Kidney (tissue), 14 donors: ENCODE data around the gene ERG28. TPM values are rescaled to one million over a fixed set of nuclear protein-coding genes. Genes with fewer than 3 reads are reported as not detected.
A peak's percentile ranks its signal among the peaks of the same experiment; 100 is the strongest.

Experiments used
- DNase-seq, 5 donors: peaks; one replicate each; pipeline ENCODE4 v3.0.0-alpha.2; 2013 to 2020
- FAIRE-seq: peaks from 2 replicates; lab custom pipeline; 2012; peaks lifted over from hg19 to GRCh38; lab: Jason Lieb, UNC
- H3K27ac ChIP-seq, 2 donors: one replicate each; pipeline ENCODE4 v1.7.0; 2013; ENCODE audit warnings: low read depth in 2 of 2, low read length in 2 of 2, inconsistent platforms in 1 of 2
- H3K27me3 ChIP-seq: one replicate; pipeline ENCODE4 v1.7.1; 2013; ENCODE audit warnings: low read length, inconsistent platforms; ENCODE audit not compliant: control insufficient read depth, insufficient read depth
- H3K36me3 ChIP-seq, 3 donors: one replicate each; pipeline versions ENCODE4 v1.7.0 to v1.7.1; 2013; ENCODE audit warnings: low read length in 3 of 3, control low read depth in 1 of 3, inconsistent platforms in 1 of 3; ENCODE audit not compliant: insufficient read depth in 3 of 3, control insufficient read depth in 2 of 3
- H3K4me1 ChIP-seq, 3 donors: one replicate each; pipeline versions ENCODE4 v1.7.0 to v1.7.1; 2013; ENCODE audit warnings: low read length in 3 of 3, inconsistent platforms in 1 of 3, low read depth in 1 of 3; ENCODE audit not compliant: control insufficient read depth in 2 of 3, insufficient read depth in 2 of 3
- H3K4me3 ChIP-seq, 3 donors: one replicate each; pipeline versions ENCODE4 v1.7.0 to v1.8.1; 2013; ENCODE audit warnings: low read length in 3 of 3, control low read depth in 1 of 3, inconsistent platforms in 1 of 3
- H3K9ac ChIP-seq, 3 donors: one replicate each; pipeline versions ENCODE4 v1.7.0 to v1.7.1; 2013; ENCODE audit warnings: low read length in 3 of 3, control low read depth in 1 of 3, inconsistent platforms in 1 of 3
- H3K9me3 ChIP-seq, 3 donors: one replicate each; pipeline versions ENCODE4 v1.7.0 to v1.7.1; 2013; ENCODE audit warnings: low read length in 3 of 3, control low read depth in 1 of 3, inconsistent platforms in 1 of 3; ENCODE audit not compliant: control insufficient read depth in 2 of 3, insufficient read depth in 1 of 3
- CTCF ChIP-seq: IDR thresholded peaks from 3 replicates; pipeline ENCODE4 v1.5.1; 2012; ENCODE audit warnings: mild to moderate bottlenecking, moderate library complexity, borderline replicate concordance; ENCODE audit not compliant: insufficient read depth; ENCODE audit errors: extremely low read depth
- intact Hi-C: fragments of 100-400 bp; cut with DNase I; formaldehyde crosslinking; loops from one replicate; pipeline ENCODE4 v1.11.1; 2022
- polyA plus RNA-seq: library from polyadenylated mRNA; stranded (reverse); fragments of 350-450 nt; fragmentation: Illumina TruSeq; extraction: RNeasy Lipid Tissue Mini Kit (QIAGEN cat#74804); gene quantifications from one replicate; pipeline ENCODE4 v1.2.3, GENCODE V29; 2014; ENCODE audit warnings: low read depth, low replicate concordance; ENCODE audit not compliant: insufficient read depth
- total RNA-seq: library from RNA; stranded (reverse); fragmentation: NEBNext Ultra II Directional; extraction: Animal tissue kit (Norgen Biotek cat#: 25700); gene quantifications from one replicate; pipeline ENCODE4 v1.2.1, GENCODE V29; 2021
- donor health status: control.
- donor health status: control.
- donor health status: control.
- donor health status: control.
- donor health status: control.
- donor health status: DM: yes; HTN: yes; CAD: no.
- donor health status: Normal renal cell carcinoma (clear cell type).

ERG28 gene
- total and polyA plus RNA-seq, 2 donors from 2014 or later: 17.9 to 34.8 TPM

- no peaks in the 10 kb centered on the region for H3K36me3 ChIP-seq
- no peak overlapping the region for H3K4me3 ChIP-seq
- no peak for FAIRE-seq
- peaks cover 0 to 13% (median 11%) of the 10 kb centered on the region in 3 donors for H3K4me1 ChIP-seq
- no peak for TF ChIP-seq CTCF
- no peak overlapping the region for H3K27ac ChIP-seq
- intact Hi-C loops: no loop called here
- no peak overlapping the region for H3K9ac ChIP-seq
- H3K9me3 ChIP-seq: no peaks in the 10 kb centered on the region
- DNase-seq: peak in 1 of 5 donors; percentile 81
- no peaks in the 10 kb centered on the region for H3K27me3 ChIP-seq
These were observed 33.8 kb downstream of the ERG28 start for GRCh38 chr14:75626863-75627262.

- Histone ChIP-seq H3K27me3 (no peaks in the 10 kb centered on the region), H3K4me3 (no peak overlapping the region), H3K36me3 (no peaks in the 10 kb centered on the region), H3K27ac (peak overlapping the region in 1 of 2 donors; percentile 49), H3K9me3 (no peaks in the 10 kb centered on the region), H3K9ac (no peak overlapping the region), H3K4me1 (peaks cover 0 to 10% (median 8%) of the 10 kb centered on the region in 3 donors)
- DNase-seq: no peak
- TF ChIP-seq CTCF: no peak
- FAIRE-seq: no peak
- intact Hi-C loops: no loop called here
These were observed 34.3 kb downstream of the ERG28 start for GRCh38 chr14:75626396-75626795.

GRCh38 chr14:75625034-75625433 lies 35.6 kb downstream of the ERG28 start:
- FAIRE-seq: no peak
- intact Hi-C loops: no loop called here
- DNase-seq: no peak
- H3K27ac ChIP-seq: no peak overlapping the region
- no peaks in the 10 kb centered on the region for H3K27me3 ChIP-seq
- H3K36me3 ChIP-seq: no peaks in the 10 kb centered on the region
- H3K4me1 ChIP-seq: peaks cover 0 to 10% (median 6%) of the 10 kb centered on the region in 3 donors
- H3K9ac ChIP-seq: no peak overlapping the region
- no peak overlapping the region for H3K4me3 ChIP-seq
- no peaks in the 10 kb centered on the region for H3K9me3 ChIP-seq
- no peak for TF ChIP-seq CTCF

- no peaks in the 10 kb centered on the region for H3K36me3 ChIP-seq
- peaks cover 0 to 7% (median 0%) of the 10 kb centered on the region in 3 donors for H3K4me1 ChIP-seq
- H3K9me3 ChIP-seq: no peaks in the 10 kb centered on the region
- no peaks in the 10 kb centered on the region for H3K27me3 ChIP-seq
- TF ChIP-seq CTCF: no peak
- no peak overlapping the region for H3K27ac ChIP-seq
- H3K4me3 ChIP-seq: no peak overlapping the region
- no peak overlapping the region for H3K9ac ChIP-seq
- intact Hi-C loops: no loop called here
- FAIRE-seq (no peak), DNase-seq (no peak)
These were observed 41.1 kb downstream of the ERG28 start for GRCh38 chr14:75619548-75619947.
